Upper lobe of right lung (tissue), 1 donor: ENCODE data around the gene SUSD6. TPM values are rescaled to one million over a fixed set of nuclear protein-coding genes. Genes with fewer than 3 reads are reported as not detected.

Source experiments
- ATAC-seq: fragments of 200-7000 bp; cut with Tn5 transposase; one replicate; pipeline ENCODE4 v1.9.1; 2020; ENCODE audit warnings: mild to moderate bottlenecking, moderate library complexity
- DNase-seq: peaks from one replicate; pipeline ENCODE4 v3.0.0-alpha.2; 2020
- H3K27ac ChIP-seq: fragments of 200-600 bp; one replicate; pipeline ENCODE4 v1.8.0; 2022
- H3K27me3 ChIP-seq: fragments of 200-600 bp; one replicate; pipeline ENCODE4 v1.8.0; 2022; ENCODE audit warnings: mild to moderate bottlenecking
- H3K36me3 ChIP-seq: fragments of 200-600 bp; one replicate; pipeline ENCODE4 v1.8.0; 2022
- H3K4me1 ChIP-seq: fragments of 200-600 bp; one replicate; pipeline ENCODE4 v1.8.0; 2022
- H3K4me3 ChIP-seq: fragments of 200-600 bp; one replicate; pipeline ENCODE4 v1.8.0; 2022; ENCODE audit warnings: mild to moderate bottlenecking
- H3K9me3 ChIP-seq: fragments of 200-600 bp; one replicate; pipeline ENCODE4 v1.8.0; 2022
- intact Hi-C: fragments of 100-400 bp; cut with DNase I; formaldehyde crosslinking; loops from one replicate; pipeline ENCODE4 v1.11.0; 2022
- total RNA-seq: library from RNA; stranded (reverse); fragmentation: NEBNext Ultra II Directional; extraction: Animal tissue kit (Norgen Biotek cat#: 25700); gene quantifications from one replicate; pipeline ENCODE4 v1.2.1, GENCODE V29; 2021
- TF ChIP-seq, protein P1 (sequence below): fragments of 200-600 bp; IDR thresholded peaks from one replicate; pipeline ENCODE4 v1.8.0; 2022; ENCODE audit warnings: antibody characterized with exemption
- donor health status: DM: no; HTN: yes; CAD: no; lungs with severe emphysema.

SUSD6 gene
- total RNA-seq, 1 donor from 2014 or later = 87.5 TPM

DNA sequence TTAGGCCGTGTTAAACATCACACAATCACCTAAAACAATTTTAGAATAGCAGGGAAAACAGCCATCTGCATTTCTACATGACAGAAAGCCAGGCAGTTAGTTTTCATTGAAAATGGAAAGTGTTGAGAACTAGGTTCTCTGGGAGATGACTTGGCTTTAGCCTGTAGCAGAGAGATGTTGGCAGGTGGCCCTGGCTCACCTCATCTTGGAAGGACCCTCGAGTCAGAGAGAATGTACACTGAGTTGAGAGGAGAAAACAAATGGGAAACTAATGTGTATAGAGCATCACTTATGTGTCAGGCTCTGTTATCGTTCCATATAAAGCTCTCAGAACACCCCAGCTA is 51.9 kb downstream of the SUSD6 start:
- Histone ChIP-seq H3K27ac (peak overlapping the region; percentile 56), H3K27me3 (no peaks in the 10 kb centered on the region), H3K9me3 (no peaks in the 10 kb centered on the region), H3K36me3 (peaks cover 14% of the 10 kb centered on the region), H3K4me1 (peaks cover 98% of the 10 kb centered on the region), H3K4me3 (no peak overlapping the region)
- TF ChIP-seq, protein P1, sequence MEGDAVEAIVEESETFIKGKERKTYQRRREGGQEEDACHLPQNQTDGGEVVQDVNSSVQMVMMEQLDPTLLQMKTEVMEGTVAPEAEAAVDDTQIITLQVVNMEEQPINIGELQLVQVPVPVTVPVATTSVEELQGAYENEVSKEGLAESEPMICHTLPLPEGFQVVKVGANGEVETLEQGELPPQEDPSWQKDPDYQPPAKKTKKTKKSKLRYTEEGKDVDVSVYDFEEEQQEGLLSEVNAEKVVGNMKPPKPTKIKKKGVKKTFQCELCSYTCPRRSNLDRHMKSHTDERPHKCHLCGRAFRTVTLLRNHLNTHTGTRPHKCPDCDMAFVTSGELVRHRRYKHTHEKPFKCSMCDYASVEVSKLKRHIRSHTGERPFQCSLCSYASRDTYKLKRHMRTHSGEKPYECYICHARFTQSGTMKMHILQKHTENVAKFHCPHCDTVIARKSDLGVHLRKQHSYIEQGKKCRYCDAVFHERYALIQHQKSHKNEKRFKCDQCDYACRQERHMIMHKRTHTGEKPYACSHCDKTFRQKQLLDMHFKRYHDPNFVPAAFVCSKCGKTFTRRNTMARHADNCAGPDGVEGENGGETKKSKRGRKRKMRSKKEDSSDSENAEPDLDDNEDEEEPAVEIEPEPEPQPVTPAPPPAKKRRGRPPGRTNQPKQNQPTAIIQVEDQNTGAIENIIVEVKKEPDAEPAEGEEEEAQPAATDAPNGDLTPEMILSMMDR = no peak
- intact Hi-C loops = no loop called here
- DNase-seq (no peak), ATAC-seq (no peak)

DNA sequence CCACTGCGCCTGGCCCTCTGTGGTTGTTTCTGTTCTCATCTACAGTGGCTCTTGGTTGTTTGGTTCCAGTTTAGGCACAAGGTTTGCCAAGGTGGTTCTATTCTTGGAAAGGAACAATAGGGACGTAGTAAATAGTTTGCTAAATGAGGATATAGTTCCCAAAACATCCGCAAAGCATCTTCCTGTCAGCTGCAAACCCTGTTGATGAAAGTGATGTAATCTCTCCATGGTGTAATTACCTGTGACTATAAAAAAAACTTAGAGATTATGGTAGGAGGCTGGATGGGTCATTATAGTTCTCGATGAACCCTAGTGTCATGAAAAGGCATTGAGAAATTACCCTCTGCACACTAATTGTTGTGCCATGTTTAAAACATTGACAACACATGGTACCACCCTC is 52.9 kb downstream of the SUSD6 start:
- Histone ChIP-seq H3K4me1 (peaks cover 94% of the 10 kb centered on the region), H3K9me3 (no peaks in the 10 kb centered on the region), H3K27me3 (no peaks in the 10 kb centered on the region), H3K27ac (no peak overlapping the region), H3K4me3 (no peak overlapping the region), H3K36me3 (peaks cover 10% of the 10 kb centered on the region)
- TF ChIP-seq, protein P1 = no peak
- DNase-seq = no peak
- intact Hi-C loops = no loop called here
- no peak for ATAC-seq

DNA sequence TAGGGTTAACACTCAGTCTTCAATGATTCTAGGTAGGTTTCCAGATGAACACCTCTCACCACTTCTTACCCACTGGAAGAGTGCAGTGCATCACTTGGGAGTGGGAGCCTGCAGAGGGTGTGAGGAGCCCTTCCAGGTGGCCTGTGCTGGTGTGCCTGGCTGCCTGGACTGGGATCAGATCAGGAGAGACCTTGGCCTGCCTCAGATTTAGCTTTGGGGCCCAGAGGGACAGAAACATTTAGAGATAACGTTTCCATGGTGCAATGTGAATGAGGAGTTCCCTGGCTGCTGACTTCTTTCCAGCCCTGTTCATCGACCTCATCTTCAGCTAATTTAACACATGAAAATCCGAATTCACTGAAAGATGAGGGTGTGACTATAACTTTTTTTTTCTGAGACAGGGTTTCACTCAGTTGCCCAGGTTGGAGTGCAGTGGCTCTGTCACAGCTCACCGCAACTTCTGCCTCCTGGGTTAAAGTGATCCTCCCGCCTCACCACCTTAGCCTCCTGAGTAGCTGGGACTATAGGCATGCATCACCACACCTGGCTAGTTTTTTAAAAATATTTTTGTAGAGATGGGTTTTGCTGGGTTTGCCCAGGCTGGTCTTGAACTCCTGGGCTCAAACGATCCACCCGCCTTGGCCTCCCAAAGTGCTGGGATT is 53.6 kb downstream of the SUSD6 start:
- ATAC-seq = peak; percentile 8
- peaks cover 94% of the 10 kb centered on the region for H3K4me1 ChIP-seq
- no peaks in the 10 kb centered on the region for H3K27me3 ChIP-seq
- H3K36me3 ChIP-seq = peaks cover 4% of the 10 kb centered on the region
- no peak for DNase-seq
- TF ChIP-seq, protein P1 = no peak
- intact Hi-C loops = no loop called here
- H3K27ac ChIP-seq = peak overlapping the region; percentile 38
- H3K9me3 ChIP-seq = no peaks in the 10 kb centered on the region
- H3K4me3 ChIP-seq = no peak overlapping the region

DNA sequence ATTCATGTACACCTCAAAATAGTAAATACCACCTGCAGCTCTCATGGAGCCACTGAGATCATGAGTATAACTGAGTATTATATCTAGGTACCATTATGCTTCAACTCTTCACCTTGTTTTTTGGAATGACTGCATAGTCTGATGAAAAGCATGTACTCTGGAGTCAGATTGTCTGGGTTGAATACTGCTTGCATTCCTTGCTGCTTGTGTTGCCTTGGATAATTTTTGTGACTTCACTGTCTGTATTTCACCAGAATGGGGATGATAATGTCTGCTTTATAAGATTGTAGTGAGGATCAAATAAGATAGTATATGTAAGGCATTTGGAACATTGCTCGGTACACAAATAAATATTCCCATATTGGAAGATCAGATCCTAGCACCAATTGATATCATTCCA is 54.2 kb downstream of the SUSD6 start:
- no peak overlapping the region for H3K4me3 ChIP-seq
- ATAC-seq = no peak
- H3K36me3 ChIP-seq = no peaks in the 10 kb centered on the region
- no peaks in the 10 kb centered on the region for H3K9me3 ChIP-seq
- DNase-seq = no peak
- peak overlapping the region; percentile 20 for H3K27ac ChIP-seq
- peaks cover 94% of the 10 kb centered on the region for H3K4me1 ChIP-seq
- intact Hi-C loops = no loop called here
- H3K27me3 ChIP-seq = no peaks in the 10 kb centered on the region
- TF ChIP-seq, protein P1 = no peak

DNA sequence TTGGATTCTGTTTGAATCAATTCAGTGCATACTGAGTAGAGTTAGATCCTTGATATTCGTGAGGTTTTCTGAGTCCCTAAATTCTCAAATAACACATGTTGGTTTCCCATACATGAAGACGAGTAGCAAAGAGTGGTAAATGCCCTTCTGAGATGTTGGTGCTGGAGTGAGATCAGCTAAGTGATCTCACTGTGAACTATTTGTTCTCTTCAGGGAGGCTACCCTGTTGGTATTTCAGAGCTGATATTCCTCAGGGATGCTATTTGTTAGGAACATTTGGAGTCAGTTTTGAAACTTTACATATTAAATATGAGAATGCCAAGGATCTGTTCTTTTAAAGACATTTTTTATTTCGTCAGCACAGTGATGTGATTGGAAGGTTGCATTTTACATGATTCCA is 54.7 kb downstream of the SUSD6 start:
- peak overlapping the region; percentile 20 for H3K27ac ChIP-seq
- no peak overlapping the region for H3K4me3 ChIP-seq
- intact Hi-C loops = no loop called here
- H3K36me3 ChIP-seq = no peaks in the 10 kb centered on the region
- peaks cover 94% of the 10 kb centered on the region for H3K4me1 ChIP-seq
- ATAC-seq (no peak), DNase-seq (no peak)
- no peaks in the 10 kb centered on the region for H3K9me3 ChIP-seq
- H3K27me3 ChIP-seq = no peaks in the 10 kb centered on the region
- TF ChIP-seq, protein P1 = no peak

DNA sequence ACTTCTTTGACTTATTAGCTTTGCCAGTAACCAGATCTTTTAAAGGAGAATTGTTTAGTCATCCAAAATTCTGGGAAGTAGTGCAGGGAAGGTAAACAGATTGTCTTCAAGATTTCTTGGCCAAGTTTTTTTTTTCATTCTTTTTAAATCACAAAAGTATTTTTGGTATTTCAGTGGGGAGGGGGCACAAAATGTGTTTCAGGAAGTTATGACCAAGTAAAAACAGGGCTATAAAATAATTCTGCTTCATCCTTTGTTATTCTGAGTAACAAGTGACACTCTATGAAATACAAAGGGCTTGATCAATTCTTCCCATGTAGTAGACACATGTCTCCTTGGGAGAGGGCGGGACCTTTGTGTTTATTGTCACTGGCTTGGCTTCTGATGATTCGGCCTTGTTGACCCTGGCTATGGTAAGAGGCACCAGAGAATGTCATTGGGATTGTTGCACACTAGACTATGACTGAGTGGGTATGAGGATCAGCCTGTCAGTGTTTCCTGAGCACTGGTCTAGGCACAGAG is 55.4 kb downstream of the SUSD6 start:
- intact Hi-C loops = no loop called here
- peak overlapping the region; percentile 20 for H3K27ac ChIP-seq
- H3K9me3 ChIP-seq = no peaks in the 10 kb centered on the region
- H3K4me1 ChIP-seq = peaks cover 94% of the 10 kb centered on the region
- H3K27me3 ChIP-seq = no peaks in the 10 kb centered on the region
- ATAC-seq (peak; percentile 20), DNase-seq (no peak)
- TF ChIP-seq, protein P1 = no peak
- no peaks in the 10 kb centered on the region for H3K36me3 ChIP-seq
- no peak overlapping the region for H3K4me3 ChIP-seq
